HG02852 (cell line): ENCODE results near the gene HOXB7.

Source experiments
- ATAC-seq: cut with Tn5 transposase; IDR thresholded peaks from one replicate; pipeline ENCODE4 v1.9.1; 2021; ENCODE audit warnings: mild to moderate bottlenecking, moderate library complexity; ENCODE audit not compliant: unreplicated experiment

The HOXB7 gene

GRCh38 chr17:48611213-48611612, 396 bp upstream of the HOXB7 start:
- no peak for ATAC-seq

DNA sequence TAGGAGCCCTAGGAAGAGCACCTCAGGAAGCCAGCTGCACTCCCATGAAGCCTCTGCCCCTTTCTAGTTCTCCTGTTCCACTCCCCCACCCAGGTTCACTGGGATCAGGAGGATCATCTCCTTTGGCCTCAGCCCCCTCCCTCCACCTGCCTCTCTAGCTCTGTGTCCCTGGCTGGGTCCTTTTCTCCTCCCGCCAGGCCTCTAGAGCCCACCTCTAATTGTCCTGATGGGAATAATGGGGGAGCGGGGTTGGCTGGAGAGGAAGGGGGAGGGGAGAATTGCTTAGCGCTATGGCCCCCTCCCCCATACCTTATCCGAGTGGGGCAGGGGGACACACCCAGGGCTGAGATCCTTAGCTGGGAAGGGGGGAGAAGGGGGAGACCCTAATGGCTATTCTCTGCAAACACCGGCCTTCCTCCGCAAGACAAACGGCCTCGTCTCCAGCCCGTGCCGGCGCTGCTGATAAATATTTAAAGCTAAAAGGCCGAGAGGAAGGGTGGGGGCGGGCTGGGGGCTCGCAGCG, 997 bp downstream of the HOXB7 start:
- no peak for ATAC-seq

DNA sequence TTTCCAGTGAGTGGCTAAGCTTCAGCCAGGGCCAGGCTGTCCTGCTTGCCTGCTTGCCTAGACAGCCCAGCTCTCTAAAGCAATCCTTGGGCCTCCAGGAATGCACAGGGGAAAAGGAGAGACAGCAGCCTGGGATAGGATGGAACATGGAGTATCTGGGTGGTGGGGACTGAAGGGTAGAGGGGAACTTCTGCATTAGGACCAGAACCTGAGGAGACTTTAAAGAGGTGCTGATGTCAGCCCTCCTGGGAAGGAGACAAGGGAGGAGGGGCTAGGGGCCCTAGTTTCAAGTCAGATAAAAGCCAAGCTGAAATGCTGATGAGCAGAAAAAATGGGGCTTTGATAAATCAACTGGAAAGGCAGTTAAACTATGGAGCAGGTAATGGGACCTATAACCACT, 1.8 kb downstream of the HOXB7 start:
- no peak for ATAC-seq

GRCh38 chr17:48608494-48608834, 2.4 kb downstream of the HOXB7 start:
- ATAC-seq: no peak

GRCh38 chr17:48606892-48607614, 3.8 kb downstream of the HOXB7 start:
- no peak for ATAC-seq

- ATAC-seq: no peak
Measured at GRCh38 chr17:48605991-48606891, 4.6 kb downstream of the HOXB7 start.

GRCh38 chr17:48605409-48605919, 5.4 kb downstream of the HOXB7 start:
- no peak for ATAC-seq

- no peak for ATAC-seq
Measured at GRCh38 chr17:48604770-48605329, 6.0 kb downstream of the HOXB7 start, which contains the start of gene HOXB6. TSS of gene HOXB6 (minus strand) at chr17:48604986. CDS start at chr17:48598150, 6,836 bp downstream.

DNA sequence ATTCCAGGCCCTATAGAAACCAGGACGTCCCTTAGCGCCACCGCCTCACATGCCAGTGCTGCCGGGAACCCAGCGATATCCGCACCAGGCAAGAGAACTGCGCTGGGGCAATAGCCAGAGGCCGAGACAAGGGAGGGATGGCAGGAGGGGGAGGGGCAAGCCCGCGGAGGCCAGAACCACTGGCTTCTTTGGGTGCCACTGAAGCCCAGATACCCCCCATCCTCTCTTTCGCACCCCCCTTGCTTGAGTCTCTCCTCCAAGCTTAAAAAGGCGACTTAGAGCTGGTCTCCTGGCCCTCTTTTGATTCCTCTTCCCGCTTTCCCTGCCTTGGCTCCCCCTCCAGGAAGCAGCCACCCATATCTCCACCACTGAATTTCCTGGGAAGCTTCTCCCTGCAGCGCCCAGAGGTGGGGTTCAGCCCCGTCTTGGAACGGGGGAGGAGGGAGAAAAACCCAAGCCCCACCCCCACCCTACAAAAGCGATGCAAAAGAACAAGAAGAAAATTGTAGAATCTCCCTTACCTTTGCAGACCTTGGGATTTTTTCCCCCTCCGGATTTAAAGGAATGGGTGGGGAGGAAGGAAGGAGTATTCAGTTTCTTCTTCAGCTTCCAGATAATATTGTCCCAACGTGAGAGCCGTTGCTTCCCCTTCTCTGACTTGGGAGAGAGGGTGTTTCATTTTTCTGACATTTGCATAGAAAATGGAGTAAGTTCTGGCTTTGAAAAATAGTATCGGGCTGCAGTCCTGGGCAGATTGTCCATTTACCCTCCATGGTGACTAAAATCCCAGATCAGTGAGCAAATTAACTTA, 6.7 kb downstream of the HOXB7 start:
- no peak for ATAC-seq

GRCh38 chr17:48601539-48602425, 9.0 kb downstream of the HOXB7 start:
- ATAC-seq: no peak

DNA sequence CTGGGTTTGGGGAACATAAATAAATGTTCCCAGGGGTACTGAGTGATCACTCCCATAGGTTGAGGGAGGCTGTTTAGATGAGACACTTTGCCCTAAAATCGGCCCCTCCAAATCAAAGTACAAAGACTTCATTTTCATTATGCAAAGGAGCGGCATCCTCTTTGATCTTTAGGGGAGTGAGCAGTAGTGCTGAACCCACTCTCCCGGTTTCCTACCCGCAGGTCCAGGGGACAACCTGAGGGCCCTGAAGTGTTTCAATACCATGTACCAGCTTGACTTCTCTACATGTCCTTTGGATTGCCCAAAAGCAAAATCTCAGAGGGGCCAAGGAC, 9.6 kb downstream of the HOXB7 start:
- ATAC-seq: no peak

GRCh38 chr17:48600244-48601098, 10.3 kb downstream of the HOXB7 start:
- ATAC-seq: no peak

DNA sequence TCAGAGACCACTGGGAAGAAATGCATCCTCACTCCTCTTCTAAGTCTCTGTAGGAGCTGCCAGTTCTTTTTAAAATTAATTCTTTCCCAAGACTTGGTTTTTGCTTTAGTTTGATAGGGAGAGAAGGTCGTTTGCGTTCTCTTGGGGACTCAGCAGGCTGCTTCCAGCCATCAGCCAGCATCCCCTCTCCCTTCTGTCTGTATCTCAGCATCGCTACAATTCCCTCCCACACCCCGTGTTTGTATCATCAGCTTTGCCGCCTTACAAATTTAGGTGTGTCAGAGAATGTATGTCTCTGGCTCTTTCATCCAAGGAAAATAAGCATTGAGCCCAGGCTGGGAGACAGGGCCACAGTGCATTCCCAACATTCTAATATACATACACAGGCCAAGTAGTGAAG, 11.5 kb downstream of the HOXB7 start:
- no peak for ATAC-seq

DNA sequence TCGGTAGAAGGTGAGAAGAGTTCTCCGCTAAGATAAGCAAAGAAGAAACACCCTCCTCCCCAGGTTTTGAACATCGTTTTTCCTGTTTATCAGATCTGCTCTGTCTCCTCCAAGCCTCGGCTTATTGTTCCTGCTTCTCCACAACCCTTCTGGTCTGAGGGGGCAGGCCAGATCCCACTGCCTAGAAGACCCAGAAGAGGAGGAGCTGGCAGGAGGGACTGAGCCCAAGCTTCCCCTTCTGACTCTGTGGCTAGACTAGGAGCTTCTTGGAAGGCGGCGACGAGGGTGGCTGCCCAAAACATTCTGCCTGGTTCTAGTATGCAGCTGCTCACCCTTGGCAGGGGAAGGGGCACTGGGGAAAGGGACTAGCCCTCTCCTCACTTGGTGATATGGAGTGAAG, 12.1 kb downstream of the HOXB7 start:
- ATAC-seq: no peak

GRCh38 chr17:48597778-48598631, 12.8 kb downstream of the HOXB7 start:
- ATAC-seq: no peak

DNA sequence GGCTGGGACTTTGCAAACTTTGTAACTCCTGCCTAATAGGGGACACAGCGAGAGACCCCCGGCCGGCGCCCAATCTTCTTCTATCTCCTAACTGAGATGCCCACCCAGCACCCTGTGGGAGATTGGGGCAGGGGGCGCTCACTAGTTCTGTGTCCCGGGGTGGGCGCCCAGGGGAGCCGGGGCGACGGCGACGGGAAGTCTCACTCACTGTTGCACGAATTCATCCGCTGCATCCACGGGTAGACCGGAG, 13.4 kb downstream of the HOXB7 start:
- no peak for ATAC-seq

GRCh38 chr17:48596735-48597527, 13.9 kb downstream of the HOXB7 start:
- ATAC-seq: no peak
